NCI-H524 treated with DMSO at 0.1 percent for 48 hours (cell line): ENCODE data around the gene RBPJL.
A peak's percentile ranks its signal among the peaks of the same experiment; 100 is the strongest.

Experiments used
- DNase-seq: peaks from one replicate; lab custom pipeline; 2025; lab: John Stamatoyannopoulos, UW

Gene RBPJL

GRCh38 chr20:45362804-45363610 is 56.4 kb downstream of the RBPJL start, which contains the start of gene SYS1:
TSS of gene SYS1 (plus strand) at chr20:45363156. CDS start at chr20:45363532, 376 bp downstream.
- DNase-seq, result peak; percentile 95

GRCh38 chr20:45363611-45364492 is 57.2 kb downstream of the RBPJL start:
- no peak for DNase-seq

GRCh38 chr20:45365444-45365970 is 58.9 kb downstream of the RBPJL start:
- no peak for DNase-seq

- DNase-seq, result no peak
These were observed 59.6 kb downstream of the RBPJL start for GRCh38 chr20:45366192-45366591.

- no peak for DNase-seq
These were observed 60.0 kb downstream of the RBPJL start for GRCh38 chr20:45366631-45367030.

GRCh38 chr20:45367126-45367525 is 60.5 kb downstream of the RBPJL start:
- no peak for DNase-seq
